Stimulated activated CD8-positive, alpha-beta memory T cell treated with anti-CD3 and anti-CD28 coated beads, Interleukin-7, amount 100 ng/mL, for 24 hours (primary cell): ENCODE measurements around the gene EEF1AKMT1.
"Not testable (repeated sequence)": the region's sequence is repeated elsewhere in the genome, so short reads cannot be mapped to it uniquely, and the experiment has no call there.

Experiments
- DNase-seq: peaks from one replicate; pipeline ENCODE4 v3.0.0-alpha.2; 2020; ENCODE audit warnings: low read depth

EEF1AKMT1 gene

DNA sequence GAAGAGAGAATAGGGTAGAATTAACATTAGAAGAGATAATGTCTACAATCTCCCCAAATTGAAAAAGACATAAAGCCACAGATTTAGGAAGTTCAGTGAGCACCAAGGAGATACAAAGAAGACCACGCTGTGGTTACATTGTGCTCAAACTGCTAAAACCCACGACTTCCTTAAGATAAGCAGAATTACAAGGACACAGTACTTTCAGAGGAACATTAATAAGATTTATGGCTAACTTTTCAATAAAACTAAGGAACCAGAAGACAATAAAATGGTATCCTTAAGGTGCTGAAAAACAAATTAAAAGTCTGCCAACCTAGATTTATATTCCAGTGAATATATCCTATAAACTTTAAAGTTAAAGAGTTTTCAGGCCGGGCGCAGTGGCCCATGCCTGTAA is 77.7 kb downstream of the EEF1AKMT1 start:
- DNase-seq = no peak

DNA sequence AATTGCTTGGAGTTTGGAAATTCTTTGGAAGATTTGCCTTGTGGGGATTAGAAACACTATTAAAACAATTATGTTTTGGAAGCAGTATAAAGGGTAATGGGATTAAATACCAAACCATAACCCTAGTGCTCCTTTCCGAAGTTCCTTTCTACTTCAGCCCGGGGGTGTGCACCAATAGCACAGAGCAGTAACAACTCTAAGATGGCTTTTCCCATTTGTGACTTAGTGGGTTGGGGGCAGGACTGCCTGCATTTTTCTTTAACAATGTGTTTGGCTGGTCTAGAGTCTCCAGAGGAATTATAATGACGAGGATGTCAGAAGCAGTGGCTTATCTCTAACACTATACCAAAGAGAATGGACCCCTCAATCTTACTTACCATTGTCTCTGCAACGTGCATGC is 82.1 kb downstream of the EEF1AKMT1 start:
- DNase-seq = no peak

DNA sequence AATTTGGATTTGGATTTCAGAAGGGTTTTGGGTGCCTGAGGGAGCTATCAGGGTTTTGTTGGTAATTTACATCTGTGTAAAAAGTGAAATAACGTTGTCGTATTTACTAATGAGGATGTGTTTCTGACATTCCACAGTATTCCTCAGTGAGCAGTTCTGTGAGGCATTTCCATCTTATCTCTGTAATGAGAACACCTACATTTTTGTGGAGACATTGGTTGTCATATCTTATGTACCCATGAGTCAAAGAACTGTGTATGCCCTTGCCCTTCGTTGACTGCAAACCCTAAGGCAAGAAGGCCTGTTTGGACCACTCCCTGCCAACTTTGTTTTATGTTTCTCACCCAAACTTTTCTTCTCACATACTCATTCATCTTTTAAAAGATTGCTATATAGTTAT is 84.5 kb downstream of the EEF1AKMT1 start:
- DNase-seq = no peak

- DNase-seq = no peak
These were observed 86.7 kb downstream of the EEF1AKMT1 start for GRCh38 chr13:20686863-20687579.

DNA sequence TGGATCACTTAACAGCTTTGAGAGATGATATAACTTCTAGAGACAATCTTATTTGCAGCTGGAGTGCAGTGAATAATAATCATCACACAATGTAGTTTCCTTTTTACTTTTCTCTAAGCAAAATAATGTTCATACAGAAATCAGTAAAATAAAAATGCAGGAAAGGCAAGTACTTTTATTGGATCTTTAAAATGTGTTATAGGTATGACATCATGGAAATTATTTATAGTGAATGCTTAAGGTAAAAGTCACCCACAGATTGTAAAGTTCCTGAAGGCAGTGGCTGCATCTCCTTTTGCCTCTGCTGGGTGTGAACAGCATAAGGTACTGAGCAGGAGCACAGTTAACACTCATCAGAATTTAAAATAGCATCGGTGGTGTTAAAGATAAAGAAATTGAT is 87.6 kb downstream of the EEF1AKMT1 start:
- no peak for DNase-seq

- DNase-seq = no peak
These were observed 88.7 kb downstream of the EEF1AKMT1 start for GRCh38 chr13:20685092-20685491.

DNA sequence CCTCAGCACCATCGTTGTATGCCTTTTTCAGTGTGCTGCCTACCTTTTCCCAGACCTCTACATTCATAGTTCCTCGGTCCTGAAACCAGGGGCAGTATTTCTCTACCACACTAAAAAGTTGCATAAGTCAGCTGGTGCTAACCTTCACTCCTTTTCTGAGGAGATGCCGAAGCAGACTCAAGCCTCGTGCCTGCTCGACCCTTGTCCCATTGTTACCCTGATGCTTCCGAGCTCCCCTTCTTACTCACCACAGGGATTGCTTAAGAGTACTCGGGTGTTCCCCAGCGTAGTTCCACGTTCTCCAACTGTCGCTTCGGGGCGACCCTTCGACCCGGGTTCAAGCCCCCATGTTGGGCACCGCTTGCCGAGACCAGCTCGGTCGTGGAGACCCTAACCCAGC is 89.2 kb downstream of the EEF1AKMT1 start:
- DNase-seq = no peak

- no peak for DNase-seq
These were observed 89.7 kb downstream of the EEF1AKMT1 start for GRCh38 chr13:20684041-20684440.

DNA sequence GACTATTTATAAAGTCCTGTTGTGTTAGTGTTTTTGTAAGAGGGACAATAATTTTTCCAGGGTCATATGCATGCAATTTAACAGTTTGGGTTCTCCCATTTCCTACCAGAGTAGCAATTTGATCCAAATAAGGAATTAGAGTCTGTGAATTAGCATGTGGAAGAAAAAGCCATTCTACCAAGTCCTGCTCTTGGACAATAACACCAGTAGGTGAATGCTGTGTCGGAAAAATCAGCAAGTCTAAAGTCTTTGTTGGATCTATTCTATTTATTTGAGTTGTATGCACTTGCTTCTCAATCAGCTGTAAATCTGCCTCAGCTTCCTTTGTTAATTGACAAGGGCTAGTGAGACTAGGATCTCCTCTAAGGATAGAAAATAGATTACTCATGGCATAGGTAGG is 91.7 kb downstream of the EEF1AKMT1 start:
- DNase-seq = no peak

DNA sequence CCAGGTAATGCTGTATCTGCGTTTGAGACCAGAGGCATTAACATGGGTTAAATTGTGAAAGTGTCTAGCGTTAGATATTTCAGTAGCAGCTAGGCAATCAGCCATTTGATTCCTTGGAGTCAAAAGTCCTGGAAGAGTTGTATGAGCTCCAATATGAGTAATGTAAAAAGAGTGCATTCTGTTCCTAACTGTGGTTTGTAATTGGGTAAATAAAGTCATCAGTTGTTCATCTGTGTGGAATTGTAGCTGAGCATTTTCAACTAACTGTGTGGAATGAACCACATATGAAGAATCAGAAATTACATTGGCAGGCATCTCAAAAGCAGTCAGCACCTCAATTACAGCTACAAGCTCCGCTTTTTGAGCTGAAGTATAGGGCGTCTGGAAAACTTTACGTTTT is 92.3 kb downstream of the EEF1AKMT1 start:
- not testable (repeated sequence) for DNase-seq

DNA sequence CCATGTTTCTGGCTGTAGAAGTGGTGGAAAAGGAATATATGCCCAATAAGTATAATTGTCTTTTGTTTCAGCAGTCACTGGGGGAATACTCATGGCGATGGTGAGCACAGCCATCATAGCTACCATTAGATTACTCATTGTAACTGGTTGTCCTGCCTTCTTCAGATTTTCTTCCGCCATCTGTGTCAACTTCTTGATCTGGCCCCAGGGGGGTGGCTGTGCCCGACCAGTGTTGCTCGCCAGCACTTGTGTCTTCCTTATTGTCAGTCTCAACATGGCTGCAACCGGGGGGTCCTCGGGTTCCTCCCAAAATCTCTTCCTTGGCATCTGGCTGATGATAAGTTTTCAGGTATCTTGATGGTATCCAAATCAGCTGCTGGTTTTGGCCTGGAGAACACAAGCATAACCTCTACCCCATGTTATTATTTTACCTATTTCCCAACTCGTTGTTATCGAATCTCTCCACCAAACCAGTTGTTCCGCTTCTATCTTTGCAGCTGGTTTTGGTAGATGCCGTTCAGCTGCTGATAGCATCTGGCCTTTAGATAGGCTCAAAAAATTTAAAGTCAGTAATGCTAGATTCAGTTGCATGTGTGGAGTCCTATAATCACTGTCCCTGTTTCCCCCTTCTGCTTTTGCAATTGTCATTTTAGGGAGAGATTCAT is 93.2 kb downstream of the EEF1AKMT1 start:
- no peak for DNase-seq

GRCh38 chr13:20679879-20680278 is 93.9 kb downstream of the EEF1AKMT1 start:
- DNase-seq = no peak
